ENCODE results near the gene HDGFL2. TPM values are rescaled to one million over a fixed set of nuclear protein-coding genes. Genes with fewer than 3 reads are reported as not detected.

The HDGFL2 gene
- 10 to 100 TPM; 40.8 to 61.8 TPM for total RNA-seq

DNA sequence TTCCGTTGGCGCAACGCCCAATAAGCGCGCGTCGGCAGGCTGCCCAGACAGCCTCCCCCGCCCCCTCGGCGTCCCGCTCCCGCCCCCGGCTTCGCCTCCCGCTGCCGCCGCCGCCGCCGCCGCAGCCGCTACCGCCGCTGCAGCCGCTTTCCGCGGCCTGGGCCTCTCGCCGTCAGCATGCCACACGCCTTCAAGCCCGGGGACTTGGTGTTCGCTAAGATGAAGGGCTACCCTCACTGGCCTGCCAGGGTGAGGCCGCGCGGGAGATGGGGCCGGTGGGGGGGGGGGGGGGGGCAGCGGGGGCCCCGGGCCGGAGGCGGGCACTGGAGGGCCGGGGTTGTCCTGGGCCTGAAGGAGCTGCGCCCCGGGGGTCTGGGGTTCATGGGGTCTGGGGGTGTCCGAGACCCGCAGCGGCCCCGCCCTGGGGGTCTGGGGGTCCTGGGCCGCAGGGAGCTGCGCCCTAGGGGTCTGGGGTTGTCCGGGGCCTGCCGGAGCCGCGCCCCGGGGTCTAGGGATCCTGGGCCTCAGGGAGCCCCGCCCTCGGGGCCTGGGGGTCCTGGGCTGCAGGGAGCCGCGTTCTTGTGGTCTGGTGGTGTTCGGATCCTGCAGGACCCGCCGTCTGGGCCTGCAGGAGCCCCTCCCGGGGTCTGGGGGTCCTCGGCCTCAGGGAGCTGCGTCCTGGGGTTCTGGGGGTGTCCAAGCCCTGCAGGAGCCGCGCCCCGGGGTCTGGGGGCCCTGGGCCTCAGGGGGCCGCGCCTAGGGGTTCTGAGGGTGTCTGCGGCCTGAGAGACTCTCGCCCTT is at the start of gene HDGFL2:
Gene HDGFL2 (plus strand): TSS at position 124 of the 801 bp plus-strand sequence. CDS start 54 bp downstream, at position 178.
- Histone ChIP-seq H3K9me3 (no peaks in the 10 kb centered on the region), H3K27me3 (replicated peaks; ENCODE audit: insufficient read depth) (no peaks in the 10 kb centered on the region), H3K4me3 (peak within 1 kb of the TSS; percentile 82 to 88), H3K27ac (peak within 1 kb of the TSS; percentile 72 to 86), H3K36me3 (no peaks in the 10 kb centered on the region), H3K4me1 (replicated peaks) (peaks cover 11% of the 10 kb centered on the region)
- WGBS, result under 1% methylated on average over 58 of the region's 71 CpGs
- DNase-seq (ENCODE audit: low spot score), result no peak
- TF ChIP-seq POLR2AphosphoS5 (IDR thresholded peaks at IDR 0.05), result no peak
- no peak for TF ChIP-seq POLR2A (IDR thresholded peaks at IDR 0.05)
- TF ChIP-seq, protein P1, sequence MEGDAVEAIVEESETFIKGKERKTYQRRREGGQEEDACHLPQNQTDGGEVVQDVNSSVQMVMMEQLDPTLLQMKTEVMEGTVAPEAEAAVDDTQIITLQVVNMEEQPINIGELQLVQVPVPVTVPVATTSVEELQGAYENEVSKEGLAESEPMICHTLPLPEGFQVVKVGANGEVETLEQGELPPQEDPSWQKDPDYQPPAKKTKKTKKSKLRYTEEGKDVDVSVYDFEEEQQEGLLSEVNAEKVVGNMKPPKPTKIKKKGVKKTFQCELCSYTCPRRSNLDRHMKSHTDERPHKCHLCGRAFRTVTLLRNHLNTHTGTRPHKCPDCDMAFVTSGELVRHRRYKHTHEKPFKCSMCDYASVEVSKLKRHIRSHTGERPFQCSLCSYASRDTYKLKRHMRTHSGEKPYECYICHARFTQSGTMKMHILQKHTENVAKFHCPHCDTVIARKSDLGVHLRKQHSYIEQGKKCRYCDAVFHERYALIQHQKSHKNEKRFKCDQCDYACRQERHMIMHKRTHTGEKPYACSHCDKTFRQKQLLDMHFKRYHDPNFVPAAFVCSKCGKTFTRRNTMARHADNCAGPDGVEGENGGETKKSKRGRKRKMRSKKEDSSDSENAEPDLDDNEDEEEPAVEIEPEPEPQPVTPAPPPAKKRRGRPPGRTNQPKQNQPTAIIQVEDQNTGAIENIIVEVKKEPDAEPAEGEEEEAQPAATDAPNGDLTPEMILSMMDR (IDR thresholded peaks at IDR 0.05), result no peak
- intact Hi-C loops (cut with DNase I), result loop anchor here (5.0 kb wide), 1 partner anchor 45 kb away; the partner anchor contains the start of gene PLIN4

DNA sequence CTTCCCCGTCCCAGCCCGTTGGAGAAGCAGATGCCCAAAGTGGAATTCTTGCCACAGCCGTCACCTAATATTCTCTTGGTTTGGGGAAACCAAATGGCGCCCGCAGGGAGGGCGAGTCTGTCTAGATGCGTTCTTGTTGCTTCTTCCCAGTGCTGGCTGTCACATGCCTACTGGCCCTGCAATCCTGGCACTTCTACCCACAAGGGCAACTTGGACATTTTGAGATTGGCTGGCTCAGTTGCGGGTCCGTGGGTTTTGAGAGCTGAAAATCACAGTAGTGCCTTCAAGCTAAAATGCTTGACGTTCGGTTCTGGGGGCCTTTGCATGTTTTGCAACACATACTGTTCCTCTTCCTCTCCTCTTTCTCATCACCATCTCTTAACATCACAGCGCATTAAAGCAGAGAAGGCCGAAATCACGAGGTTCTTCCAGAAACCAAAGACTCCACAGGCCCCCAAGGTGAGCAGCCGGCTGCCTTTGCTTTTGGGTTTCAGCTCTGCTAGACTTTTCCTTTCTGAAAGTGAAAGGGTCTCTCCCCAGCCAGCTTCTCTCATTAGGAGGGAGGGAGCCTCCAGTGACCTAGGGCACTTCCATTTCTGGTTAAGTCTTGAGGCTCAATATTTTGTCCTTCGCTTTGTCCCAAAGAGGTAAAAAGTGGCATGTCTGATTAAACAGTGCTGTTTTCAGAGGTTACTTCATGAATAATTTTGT is 48.5 kb upstream of the HDGFL2 start:
- Histone ChIP-seq H3K27me3 (replicated peaks; ENCODE audit: insufficient read depth) (no peaks in the 10 kb centered on the region), H3K27ac (no peak overlapping the region), H3K9me3 (no peaks in the 10 kb centered on the region), H3K4me3 (no peak overlapping the region), H3K4me1 (replicated peaks) (no peaks in the 10 kb centered on the region), H3K36me3 (no peaks in the 10 kb centered on the region)
- no peak for DNase-seq (ENCODE audit: low spot score)
- TF ChIP-seq POLR2A (IDR thresholded peaks at IDR 0.05), result no peak
- no peak for TF ChIP-seq POLR2AphosphoS5 (IDR thresholded peaks at IDR 0.05)
- TF ChIP-seq, protein P1 (IDR thresholded peaks at IDR 0.05), result no peak
- intact Hi-C loops (cut with DNase I), result no loop called here
- WGBS, result 88% methylated on average over 16 of the region's 16 CpGs

DNA sequence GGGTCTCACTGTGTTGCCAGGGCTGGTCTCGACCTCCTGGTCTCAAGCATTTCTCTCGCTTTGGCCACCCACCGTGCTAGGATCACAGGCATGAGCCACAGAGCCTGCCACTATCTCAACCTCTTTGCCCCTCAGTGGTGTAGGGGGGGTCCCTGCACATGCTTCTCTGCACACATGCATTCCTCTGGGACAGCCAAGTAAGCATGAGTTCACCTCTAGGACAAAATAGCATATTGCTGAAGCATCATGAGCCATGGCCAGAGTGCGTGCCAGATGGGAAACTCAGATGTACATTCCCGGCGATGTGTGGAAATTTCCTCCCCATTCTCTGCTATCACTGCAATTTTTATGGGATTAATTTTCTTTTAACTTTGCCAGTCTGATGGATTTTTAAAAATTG is 46.6 kb upstream of the HDGFL2 start:
- DNase-seq (ENCODE audit: low spot score), result no peak
- no peak overlapping the region for H3K4me3 ChIP-seq
- H3K27me3 ChIP-seq (replicated peaks; ENCODE audit: insufficient read depth), result no peaks in the 10 kb centered on the region
- no peaks in the 10 kb centered on the region for H3K36me3 ChIP-seq
- 97% methylated on average over 6 of the region's 6 CpGs for WGBS
- TF ChIP-seq POLR2A (IDR thresholded peaks at IDR 0.05) (no peak), POLR2AphosphoS5 (IDR thresholded peaks at IDR 0.05) (no peak)
- TF ChIP-seq, protein P1 (IDR thresholded peaks at IDR 0.05), result no peak
- H3K9me3 ChIP-seq, result no peaks in the 10 kb centered on the region
- H3K4me1 ChIP-seq (replicated peaks), result no peaks in the 10 kb centered on the region
- intact Hi-C loops (cut with DNase I), result no loop called here
- H3K27ac ChIP-seq, result no peak overlapping the region

DNA sequence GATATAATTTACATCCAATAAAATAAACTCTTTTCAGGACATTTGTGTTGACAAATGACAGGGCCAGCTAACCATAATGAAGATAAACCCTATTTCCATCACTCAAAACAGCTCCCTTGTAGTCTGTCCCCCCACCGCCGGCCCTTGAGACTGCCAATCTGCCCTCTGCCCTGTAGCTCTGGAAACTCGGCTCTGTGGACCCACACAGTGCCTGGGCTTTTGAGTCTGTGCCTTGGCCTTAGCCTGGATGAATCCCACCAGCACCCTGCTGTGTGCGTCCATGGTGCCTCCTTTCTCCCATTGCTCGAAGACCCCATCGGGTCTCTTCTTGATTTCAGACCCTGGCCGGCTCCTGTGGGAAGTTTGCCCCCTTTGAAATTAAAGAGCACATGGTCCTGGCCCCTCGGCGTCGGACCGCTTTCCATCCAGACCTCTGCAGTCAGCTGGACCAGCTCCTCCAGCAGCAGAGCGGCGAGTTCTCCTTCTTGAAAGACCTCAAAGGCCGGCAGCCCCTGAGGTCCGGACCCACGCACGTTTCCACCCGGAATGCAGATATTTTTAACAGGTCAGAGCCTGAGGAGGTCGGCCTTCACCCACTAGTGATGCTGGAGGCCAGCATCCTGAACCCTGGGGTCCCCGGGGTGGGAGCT is 43.6 kb upstream of the HDGFL2 start:
- Histone ChIP-seq H3K4me3 (no peak overlapping the region), H3K27me3 (replicated peaks; ENCODE audit: insufficient read depth) (no peaks in the 10 kb centered on the region), H3K4me1 (replicated peaks) (no peaks in the 10 kb centered on the region), H3K36me3 (no peaks in the 10 kb centered on the region), H3K9me3 (no peaks in the 10 kb centered on the region), H3K27ac (no peak overlapping the region)
- 89% methylated on average over 20 of the region's 20 CpGs for WGBS
- intact Hi-C loops (cut with DNase I), result no loop called here
- DNase-seq (ENCODE audit: low spot score), result no peak
- TF ChIP-seq, protein P1 (IDR thresholded peaks at IDR 0.05), result no peak
- no peak for TF ChIP-seq POLR2AphosphoS5 (IDR thresholded peaks at IDR 0.05)
- TF ChIP-seq POLR2A (IDR thresholded peaks at IDR 0.05), result no peak

All from prostate gland (tissue), 2 donors.